Activated naive CD4-positive, alpha-beta T cell treated with anti-CD3 and anti-CD28 coated beads, Interleukin-2, amount 50 U/mL, for 16 hours (primary cell): ENCODE measurements around the gene OAS1.

Experiments
- DNase-seq: peaks from one replicate; pipeline ENCODE4 v3.0.0-alpha.2; 2020

Gene OAS1

DNA sequence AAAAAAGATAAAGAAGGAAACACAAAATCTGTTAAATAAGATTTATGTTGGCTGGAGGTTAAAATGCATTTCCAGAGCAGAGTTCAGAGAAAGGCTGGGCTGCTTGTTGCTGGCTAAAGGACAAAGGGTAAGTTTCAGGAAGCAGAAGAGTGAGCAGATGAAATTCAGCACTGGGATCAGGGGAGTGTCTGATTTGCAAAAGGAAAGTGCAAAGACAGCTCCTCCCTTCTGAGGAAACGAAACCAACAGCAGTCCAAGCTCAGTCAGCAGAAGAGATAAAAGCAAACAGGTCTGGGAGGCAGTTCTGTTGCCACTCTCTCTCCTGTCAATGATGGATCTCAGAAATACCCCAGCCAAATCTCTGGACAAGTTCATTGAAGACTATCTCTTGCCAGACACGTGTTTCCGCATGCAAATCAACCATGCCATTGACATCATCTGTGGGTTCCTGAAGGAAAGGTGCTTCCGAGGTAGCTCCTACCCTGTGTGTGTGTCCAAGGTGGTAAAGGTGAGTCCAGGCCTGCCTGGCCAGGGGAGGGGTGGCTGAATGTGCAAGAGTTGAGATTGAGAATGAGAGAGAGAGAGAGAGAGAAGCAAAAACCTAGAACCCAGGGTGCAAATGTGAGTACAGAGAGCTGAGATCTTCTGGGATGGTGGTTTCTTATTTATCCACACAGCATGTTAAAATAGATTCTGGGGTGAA lies at the start of gene OAS1:
Gene OAS1, plus strand, starts transcription at position 251 of the 703 bp plus-strand sequence. Its CDS starts 78 bp downstream, at position 329.
- no peak for DNase-seq

DNA sequence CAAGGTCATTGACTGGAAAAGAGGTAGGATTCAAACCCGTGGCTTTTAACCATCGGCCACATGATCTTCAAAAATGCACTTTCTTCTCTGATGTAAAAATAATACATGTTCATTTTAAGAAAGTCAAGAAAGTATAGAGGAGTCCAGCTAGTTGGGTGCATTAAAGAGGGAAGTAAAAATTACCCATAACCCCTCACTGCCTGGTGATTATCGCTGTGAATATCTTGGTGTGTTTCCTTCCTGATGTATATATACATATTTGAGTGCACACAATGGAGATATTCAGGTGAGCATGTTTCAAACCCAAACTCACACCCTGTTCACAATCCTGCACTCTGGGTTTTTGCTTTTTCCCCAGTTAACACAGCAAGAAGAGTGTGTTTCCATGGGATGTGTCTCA lies 47.5 kb upstream of the OAS1 start:
- no peak for DNase-seq

DNA sequence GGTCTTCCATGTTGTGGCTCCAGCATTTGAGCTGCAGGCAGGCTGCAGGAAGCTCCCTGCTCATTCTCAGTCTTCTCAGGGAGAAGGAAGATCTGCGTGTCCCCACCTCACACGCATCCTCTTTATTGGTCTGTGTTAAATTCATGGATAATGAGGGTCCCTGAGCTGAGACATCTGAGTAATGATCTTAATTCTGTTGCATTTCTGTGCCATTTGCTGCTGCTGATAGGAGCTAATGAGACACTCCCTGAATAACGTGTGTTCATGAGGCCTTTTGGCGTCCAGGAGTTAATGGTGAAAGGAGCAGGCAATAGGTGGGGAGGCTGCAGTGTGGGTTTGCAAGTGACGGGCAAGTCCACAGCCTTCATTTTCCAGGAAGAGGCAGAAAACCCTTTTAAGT lies 46.6 kb upstream of the OAS1 start:
- DNase-seq = no peak

DNA sequence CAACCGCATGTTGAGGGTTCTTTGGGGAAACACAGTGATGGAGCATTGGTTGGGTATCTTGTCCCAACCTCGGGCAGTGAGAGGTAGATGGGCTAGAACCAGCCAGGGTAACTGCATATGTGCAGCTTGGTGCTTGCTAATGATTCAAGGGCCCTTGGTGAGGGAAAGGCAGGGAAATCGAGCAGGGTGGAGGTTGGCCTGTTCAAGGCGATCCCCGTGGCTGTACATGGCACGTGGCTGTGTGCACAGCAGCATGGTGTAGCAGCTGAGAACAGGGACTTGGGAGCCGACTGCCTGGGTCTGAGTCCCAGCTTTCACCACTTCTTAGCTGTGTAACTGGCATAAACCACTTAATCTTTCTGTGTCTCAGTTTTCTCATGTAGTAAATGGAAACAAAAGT lies 45.5 kb upstream of the OAS1 start:
- DNase-seq = no peak

DNA sequence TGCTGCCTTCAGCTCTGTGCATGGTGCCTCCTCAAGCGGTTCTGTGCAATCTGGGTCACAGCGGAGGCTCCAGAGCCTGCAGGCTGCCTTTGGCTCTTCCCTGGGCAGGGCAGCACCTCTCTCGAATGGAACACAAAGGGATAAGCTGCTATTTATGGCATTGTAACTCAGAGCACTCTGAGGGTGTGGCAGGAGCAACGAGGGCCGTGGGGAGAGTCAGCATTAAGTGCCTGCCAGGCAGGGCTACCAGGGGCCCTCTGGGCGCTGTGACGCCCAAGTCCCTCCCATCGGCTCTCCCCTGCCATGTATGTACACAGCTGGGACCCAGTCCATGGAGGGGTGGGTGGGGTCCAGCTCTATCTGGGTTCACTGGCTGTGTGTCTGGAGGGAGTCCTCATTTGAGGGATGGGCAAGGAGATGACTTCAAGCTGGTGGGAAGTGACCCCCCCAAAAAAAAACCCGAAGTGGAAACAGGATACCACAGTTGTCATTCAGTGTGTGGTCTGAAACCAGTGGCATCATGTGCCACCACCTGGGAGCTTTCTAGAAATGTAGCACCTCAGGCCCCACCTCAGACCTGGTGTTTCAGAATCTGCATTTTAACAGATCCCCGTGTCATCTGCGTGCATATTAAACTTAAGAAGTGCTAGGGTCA lies 44.0 kb upstream of the OAS1 start:
- DNase-seq = no peak

DNA sequence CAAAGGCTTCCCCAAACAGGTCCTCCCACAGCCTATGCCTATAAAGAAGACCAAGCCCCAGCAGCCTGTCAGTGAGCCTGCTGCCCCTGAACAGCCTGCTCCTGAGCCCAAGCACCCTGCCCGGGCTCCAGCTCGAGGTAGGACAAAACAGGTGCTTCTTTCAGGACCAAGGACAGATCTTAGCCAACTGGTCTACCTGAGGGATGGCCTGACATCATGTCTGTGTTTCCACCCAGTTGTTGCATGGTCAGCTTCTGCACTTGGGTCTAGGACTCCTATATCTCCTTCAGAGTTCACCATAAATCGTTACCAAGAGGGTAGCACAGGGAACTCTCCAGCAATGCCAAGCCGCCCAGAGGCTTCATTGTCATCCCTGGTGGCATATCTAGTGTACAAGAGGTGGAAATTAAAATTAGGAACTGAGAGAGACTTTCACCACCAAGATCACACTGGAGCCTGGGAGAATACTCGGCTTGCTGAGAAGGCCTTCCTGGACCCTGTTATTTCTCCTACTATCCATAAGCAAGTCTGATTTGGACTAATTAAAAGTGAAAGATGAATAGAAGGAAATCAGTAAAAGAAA lies 38.2 kb upstream of the OAS1 start:
- DNase-seq = no peak

DNA sequence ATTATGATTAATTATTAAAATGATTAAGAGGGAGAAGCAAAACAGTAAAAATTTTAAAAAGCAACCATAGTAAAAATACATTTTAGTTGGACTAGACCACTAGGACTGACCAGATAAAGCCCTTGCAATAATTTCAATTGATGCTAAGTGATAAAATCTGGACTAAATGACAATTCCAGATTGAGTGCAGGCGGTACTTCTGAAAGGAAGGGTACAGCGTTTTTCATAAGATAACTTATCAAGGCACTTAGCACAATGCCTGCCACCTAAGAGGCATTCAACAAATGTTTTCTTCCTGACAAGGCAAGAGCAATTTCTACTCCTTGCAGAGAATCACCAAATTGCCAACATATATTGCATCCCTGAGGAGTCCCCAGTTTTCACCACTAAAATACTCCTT lies 37.7 kb upstream of the OAS1 start:
- no peak for DNase-seq

DNA sequence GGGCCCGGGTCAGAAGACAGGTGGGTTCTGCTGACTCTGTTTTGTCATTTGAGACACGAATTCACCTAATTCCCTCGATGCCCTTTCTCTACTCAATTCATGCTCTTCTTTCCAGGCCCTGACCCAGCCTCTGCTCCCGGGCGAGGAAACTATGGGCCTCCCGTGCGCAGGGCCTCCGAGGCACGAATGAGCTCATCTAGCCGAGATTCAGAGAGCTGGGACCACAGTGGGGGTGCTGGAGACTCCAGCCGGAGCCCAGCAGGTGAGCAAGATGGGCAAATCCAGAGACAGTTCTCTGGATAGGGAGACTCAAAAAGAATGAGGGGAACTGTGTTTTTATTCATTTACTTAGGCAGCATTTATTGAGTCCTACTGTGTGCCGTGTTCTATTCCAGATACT lies 37.0 kb upstream of the OAS1 start:
- DNase-seq = no peak

DNA sequence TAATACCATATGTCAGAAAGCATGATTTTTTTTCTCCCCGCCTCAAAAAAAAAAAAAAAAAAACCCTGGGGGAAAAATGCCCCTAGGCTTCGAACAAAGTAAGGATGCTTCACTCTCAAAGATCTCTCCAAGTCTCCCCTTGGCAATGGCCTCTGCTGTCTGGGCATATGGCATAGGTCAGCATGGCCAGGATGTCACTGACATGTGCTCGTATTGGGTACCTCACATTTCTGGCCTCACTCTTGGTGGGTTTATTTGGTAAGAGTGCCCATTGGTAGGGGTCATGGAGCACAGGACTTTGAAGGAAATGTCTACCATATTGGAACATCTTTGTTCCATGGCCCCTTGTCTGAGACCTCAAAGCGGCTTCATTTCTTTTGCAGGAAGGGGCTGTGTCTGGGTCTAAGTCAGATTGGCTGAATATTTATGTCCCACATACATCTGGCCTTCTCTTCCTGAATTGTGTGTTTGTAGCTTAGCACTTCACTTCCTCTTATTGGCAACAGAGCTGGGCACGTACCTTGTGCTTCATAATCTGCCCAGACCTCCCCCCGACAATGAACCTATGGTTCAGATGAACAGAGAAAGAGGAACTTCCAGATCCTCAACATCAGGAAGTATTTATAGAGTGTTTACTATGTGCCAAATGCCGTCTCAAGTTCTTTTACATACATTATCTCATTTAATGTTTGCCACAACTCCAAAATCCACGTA lies 36.3 kb upstream of the OAS1 start:
- DNase-seq = no peak

DNA sequence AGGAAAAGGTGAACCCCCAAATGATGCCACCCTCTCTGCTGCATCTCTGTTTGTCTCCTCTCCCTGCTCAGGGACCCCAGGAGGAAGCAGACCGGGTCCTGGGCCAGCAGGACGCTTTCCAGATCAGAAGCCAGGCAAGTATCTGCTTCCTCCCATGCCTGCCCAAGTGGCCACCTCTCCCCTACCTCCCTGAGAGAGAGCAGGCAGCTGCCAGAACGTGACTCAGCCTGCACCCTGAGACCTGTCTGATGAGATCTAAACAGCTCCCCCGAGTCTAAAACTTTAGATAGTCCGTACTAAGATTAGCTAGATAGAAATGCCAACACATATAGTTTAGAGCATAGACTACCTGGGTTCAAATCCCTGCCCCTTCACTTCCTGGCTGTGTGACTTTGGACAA lies 31.2 kb upstream of the OAS1 start:
- DNase-seq = no peak

DNA sequence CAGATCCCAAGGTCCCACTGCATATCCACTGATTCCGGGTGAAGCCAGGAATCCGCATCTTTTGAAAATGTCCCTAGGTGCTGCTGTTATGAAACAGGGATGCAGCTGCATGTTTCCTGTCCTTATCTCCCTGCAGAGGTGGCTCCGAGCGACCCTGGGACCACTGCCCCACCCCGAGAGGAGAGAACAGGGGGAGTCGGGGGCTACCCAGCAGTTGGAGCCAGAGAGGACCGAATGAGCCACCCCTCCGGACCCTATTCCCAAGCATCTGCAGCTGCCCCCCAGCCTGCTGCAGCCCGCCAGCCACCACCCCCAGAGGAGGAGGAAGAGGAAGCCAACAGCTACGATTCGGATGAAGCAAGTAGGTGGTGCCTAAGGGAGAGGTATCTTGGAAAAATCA lies 30.3 kb upstream of the OAS1 start:
- DNase-seq = no peak

DNA sequence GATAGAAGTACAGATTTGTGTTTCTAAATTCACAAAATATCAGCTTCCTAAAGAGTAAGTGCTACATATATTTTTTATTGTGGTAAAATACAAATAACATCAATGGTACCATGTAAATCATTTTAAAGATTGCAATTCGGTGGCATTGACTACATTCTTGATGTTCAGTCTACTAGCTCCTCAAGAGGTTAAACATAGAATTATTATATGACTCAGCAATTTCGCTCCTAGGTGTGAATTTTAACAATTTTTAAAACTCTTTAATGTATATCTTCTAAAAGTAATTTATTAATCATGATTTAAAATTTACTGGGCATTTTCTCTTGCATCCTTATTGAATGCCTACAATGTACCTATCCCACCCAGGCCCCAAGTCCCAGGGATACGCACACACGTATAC lies 29.8 kb upstream of the OAS1 start:
- DNase-seq = no peak

DNA sequence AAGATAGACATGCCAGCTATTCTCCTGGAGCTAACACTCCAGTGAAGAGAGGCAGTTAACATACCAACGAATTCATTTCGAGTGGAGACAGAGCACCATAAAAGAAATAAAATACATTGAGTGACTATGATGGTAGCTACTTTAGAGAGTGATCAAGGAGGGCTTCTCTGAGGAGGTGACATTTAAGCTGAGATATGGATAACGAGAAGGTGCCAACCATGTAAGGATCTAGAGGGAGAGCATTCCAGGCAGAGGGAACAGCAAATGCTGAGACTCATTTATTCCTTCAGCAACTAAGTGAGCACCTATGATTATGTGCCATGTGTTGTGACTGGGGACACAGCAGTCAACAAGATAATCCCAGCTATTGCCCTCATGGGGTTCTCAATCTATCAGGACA lies 28.3 kb upstream of the OAS1 start:
- DNase-seq = no peak

DNA sequence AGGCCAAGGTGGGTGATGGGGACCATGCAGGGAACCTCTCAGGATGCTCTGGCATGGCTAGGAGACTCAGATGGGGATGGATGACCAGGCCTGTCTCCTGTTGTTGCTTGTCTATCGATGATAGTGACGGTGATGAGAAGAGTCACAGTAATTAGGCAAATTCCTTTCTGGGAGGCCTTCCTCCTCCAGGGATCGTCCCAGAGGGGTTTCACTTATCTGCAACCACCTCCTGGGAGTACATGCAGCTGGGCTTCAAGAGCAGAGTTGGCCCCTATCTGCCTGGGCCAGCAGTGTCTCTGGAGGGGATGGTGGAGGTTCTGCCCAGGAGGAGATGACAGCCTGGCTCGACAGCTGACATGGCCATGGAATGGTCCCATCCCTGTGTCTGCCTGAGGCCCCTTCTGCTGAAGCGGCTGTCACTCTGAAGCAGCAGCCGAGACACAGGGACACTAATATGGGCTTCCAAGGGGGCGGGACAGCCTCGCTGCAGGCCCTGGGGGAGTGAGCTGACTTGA lies 27.5 kb upstream of the OAS1 start:
- no peak for DNase-seq

DNA sequence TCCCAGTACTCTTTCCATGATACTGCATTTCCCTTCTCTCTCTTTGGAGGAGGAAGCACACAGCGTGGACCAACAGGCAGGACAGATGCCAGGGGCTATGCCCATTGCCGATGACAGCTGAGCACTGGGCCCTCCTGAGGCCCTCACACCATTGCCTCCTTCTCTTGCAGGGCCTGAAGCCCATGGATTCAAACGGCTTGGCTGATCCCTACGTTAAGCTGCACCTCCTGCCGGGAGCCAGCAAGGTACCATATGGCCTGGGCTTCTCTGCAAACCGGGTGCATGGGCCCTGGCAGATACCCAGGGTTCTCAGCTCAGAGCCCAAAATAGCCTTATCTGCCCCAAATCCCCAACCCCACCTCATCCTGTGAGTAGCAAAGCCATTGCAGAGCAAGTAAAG lies 25.2 kb upstream of the OAS1 start:
- DNase-seq = no peak

DNA sequence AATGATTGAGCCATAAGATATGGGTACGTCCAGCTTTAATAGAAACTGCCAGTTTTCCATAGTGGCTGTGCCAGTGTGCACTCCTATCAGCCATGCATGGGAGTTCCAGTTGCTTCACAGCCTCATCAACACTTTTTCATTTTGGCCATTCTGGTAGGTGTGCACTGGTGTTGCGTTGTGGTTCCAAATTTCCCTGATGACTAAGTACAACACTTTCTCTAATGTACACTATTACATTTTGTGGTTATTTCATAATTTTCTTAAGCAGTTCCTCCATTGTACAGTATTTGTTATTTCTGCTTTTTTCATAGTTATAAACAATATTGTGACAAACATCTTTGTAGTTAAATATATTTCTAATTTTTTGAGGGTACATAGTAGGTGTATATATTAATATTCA lies 21.5 kb upstream of the OAS1 start:
- DNase-seq = no peak

DNA sequence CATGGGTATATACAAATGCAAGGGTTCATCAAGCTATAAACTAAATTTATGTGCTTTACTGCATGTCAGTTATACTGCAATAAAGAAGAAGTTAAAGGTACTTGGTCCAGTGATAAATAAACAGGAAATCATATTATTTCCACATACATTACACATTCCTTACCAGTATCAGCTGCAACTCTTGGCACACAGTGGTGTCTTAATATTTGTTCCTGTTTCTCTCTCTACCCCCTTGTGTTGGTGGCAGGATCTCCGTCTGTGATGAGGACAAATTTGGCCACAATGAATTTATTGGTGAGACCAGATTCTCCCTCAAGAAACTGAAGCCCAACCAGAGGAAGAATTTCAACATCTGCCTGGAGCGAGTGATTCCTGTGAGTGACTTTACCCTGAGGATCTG lies 19.2 kb upstream of the OAS1 start:
- no peak for DNase-seq

DNA sequence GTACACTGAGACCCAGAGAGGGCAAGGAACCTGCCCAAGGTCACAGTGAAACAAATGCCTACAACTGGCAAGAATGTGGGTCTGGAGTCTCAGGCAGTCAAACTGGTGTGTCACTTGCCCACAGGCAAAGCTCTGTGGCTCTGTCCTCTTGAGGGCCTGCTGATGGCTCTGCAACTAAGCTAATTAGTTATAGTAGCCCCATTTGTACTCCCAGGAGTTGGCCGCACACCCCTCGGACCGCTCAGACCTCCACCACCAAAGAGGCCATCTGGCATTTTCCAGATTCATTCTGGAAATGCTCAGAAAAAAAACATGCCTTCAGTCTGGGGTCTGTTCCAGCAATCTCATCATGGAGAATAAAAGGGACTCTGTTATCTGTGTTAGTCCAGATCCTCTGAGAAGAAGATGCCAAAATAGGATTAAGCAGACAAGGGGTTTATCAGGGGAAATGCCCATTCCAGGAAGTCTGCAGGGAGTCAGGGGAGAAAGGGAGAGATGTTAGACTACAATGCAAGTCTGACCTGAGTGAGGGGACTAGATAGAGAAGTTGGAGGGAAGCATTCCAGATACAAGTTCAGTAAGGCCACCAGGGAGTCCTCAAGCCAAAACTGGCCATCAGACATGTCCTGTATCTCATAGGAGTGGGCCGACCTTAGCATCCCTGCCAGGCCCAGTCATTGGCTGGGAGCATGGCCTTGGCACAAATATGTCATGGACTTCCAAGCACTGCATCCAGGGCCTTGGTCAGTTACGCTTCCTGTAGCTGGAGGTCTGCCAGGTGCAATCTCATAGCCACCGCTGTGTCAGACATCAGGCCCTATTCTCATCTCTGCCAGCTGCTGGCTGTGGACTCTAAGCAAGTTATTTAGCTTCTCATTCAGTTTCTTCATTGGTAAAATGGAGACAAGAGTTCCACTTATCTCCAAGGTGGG lies 15.4 kb upstream of the OAS1 start:
- no peak for DNase-seq

DNA sequence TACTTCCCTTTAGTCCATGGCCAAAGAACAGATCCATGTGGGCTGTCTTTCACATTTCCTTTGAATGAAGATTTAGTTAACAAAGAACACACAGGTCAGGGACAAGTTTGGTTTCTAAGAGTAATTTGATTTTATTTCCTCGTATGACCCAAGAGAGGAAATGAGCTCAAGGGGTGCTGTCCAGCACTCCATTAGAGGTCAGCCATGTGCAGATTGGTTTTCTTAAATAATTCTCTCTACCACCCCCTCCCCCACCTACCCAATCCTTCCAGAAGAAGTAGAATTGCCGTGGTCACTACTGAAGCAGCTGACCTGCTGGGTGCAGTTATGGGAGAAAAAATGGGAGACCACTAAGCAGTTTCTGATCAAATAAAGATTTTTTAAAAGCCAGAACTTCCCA lies 13.9 kb upstream of the OAS1 start:
- no peak for DNase-seq

DNA sequence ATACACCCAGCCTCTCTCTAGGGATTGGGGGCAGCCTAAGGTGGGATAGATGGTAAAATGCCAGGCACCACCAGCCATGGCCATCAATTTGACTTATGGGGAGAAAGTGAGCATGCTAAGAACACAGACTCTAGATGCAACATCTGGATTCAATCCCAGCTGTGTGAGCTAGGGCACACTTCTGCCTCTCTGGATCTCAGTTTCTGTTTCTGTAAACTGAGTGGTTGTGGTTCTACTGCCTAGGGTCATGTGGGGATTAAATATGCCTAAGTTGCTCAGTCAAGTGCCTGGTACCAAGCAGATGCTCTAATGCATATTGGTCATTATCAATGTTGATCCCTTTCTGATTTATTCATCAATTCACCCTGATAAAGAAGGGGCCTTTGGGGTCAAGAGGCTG lies 12.6 kb upstream of the OAS1 start:
- no peak for DNase-seq

DNA sequence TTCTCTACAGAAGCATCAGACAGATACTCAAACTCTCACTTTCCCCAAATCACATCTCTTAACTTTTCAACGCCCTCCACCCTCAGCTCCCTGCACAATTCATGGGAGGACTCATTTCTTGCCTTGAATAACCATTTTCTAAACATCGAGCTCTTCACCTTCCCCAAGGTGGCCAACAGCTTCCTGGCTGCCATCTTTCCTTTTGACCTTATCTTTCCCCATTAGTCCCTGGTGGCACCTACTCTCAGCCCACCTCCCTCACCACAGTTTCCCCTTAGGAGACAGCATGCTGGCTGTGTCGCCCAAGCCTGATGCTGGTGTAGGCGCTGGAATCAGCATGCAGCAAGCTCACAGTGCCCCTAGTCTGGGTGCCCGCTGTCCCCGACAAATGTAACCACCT lies 8.4 kb upstream of the OAS1 start:
- no peak for DNase-seq

DNA sequence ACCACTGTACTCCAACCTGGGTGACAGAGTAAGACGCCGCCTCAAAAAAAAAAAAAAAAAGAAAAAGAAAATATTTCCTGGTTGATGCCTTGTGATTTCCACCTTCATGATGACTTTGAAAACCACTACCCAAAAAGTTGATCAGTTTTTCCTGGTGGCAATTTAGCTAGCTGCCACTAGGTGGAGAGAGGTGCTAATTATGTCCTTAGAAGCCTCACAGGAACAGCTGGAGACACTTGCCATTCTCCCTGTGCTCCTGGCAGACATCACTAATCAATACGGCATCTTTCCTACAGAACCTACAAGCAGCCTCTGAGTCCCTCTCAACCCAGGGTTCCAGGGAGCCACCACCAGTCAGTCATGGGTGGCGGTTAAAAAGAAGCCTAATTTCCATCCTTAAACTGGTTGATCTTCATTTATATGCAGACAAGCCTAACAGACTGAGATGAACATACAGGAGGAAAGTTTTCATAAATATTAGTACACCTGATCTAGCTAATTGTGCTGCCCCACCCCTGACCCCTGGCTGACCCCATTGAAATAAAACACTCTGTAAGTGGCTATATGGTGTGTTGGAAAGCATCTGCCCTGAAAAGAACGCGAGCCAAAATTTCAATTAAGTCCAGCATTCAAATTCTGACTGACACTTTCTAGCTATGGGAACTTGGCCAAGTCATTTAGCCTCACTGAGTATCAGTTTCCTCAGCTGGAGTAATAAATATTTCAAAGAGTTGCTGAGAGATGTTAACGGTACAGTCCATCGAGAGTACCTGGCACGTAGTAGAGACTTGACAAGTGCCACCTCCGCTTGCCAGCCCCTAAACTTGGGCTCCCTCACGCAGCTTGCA lies 6.2 kb upstream of the OAS1 start:
- DNase-seq = peak; percentile 29
